PC-3 (cell line): ENCODE data around the gene DNAH7.

Experiments used
- CTCF ChIP-seq: fragments of 300-600 bp; sonication (generic); conservative IDR thresholded peaks from 2 replicates; pipeline ENCODE4 v1.5.1; 2017; ENCODE audit warnings: antibody characterized with exemption, low read depth, mild to moderate bottlenecking, low read length
- EZH2 ChIP-seq: fragments of 300-600 bp; sonication (generic); IDR thresholded peaks from one replicate; pipeline ENCODE4 v1.6.1; 2017; ENCODE audit warnings: antibody characterized with exemption, mild to moderate bottlenecking, low read length; ENCODE audit not compliant: unreplicated experiment
- EZH2phosphoT487 ChIP-seq: fragments of 300-600 bp; sonication (generic); IDR thresholded peaks from 2 replicates; pipeline ENCODE4 v1.6.1; 2018; ENCODE audit warnings: mild to moderate bottlenecking, antibody characterized with exemption, low read length, borderline replicate concordance

- TF ChIP-seq CTCF, result no peak
- no peak for TF ChIP-seq EZH2
- no peak for TF ChIP-seq EZH2phosphoT487
Observed at GRCh38 chr2:195769975-195770374, 298.7 kb downstream of the DNAH7 start.
